Measurements from ENCODE around the gene SENP1. TPM values are rescaled to one million over a fixed set of nuclear protein-coding genes. Genes with fewer than 3 reads are reported as not detected.

Gene SENP1
- total RNA-seq, 1 experiment from 2014 or later = 24.5 TPM

- no peaks in the 10 kb centered on the region for H3K36me3 Mint-ChIP-seq (ENCODE audit: insufficient read depth, unreplicated experiment)
- TF ChIP-seq CTCF (IDR thresholded peaks at IDR 0.05; ENCODE audit: unreplicated experiment) = no peak
- BruUV-seq (replicated peaks) = no TSS peak
- no peak overlapping the region for H3K4me3 Mint-ChIP-seq (ENCODE audit: unreplicated experiment)
- intact Hi-C loops (cut with micrococcal nuclease) = no loop called here
- POLR2A ChIA-PET = no interaction called here
- no peaks in the 10 kb centered on the region for H3K4me1 Mint-ChIP-seq (ENCODE audit: insufficient read depth, unreplicated experiment)
- no peak overlapping the region for H3K27ac Mint-ChIP-seq (ENCODE audit: low read depth, unreplicated experiment)
- no peaks in the 10 kb centered on the region for H3K9me3 Mint-ChIP-seq (ENCODE audit: unreplicated experiment)
- CTCF ChIA-PET = interaction anchor here (0.6 kb wide), 2 partner anchors 13 to 513 kb away, joined by 3 to 4 read pairs; no protein-coding TSS in a partner anchor
- no peak for DNase-seq (ENCODE audit: unreplicated experiment)
- H3K27me3 Mint-ChIP-seq (ENCODE audit: insufficient read depth, unreplicated experiment) = no peaks in the 10 kb centered on the region
These were observed 77.1 kb downstream of the SENP1 start for GRCh38 chr12:48028541-48029431.

- Mint-ChIP-seq H3K9me3 (ENCODE audit: unreplicated experiment) (no peaks in the 10 kb centered on the region), H3K4me1 (ENCODE audit: insufficient read depth, unreplicated experiment) (no peaks in the 10 kb centered on the region), H3K4me3 (ENCODE audit: unreplicated experiment) (no peak overlapping the region), H3K27me3 (ENCODE audit: insufficient read depth, unreplicated experiment) (peaks cover 5% of the 10 kb centered on the region), H3K36me3 (ENCODE audit: insufficient read depth, unreplicated experiment) (no peaks in the 10 kb centered on the region), H3K27ac (ENCODE audit: low read depth, unreplicated experiment) (no peak overlapping the region)
- POLR2A ChIA-PET = no interaction called here
- DNase-seq (ENCODE audit: unreplicated experiment) = no peak
- no peak for TF ChIP-seq CTCF (IDR thresholded peaks at IDR 0.05; ENCODE audit: unreplicated experiment)
- intact Hi-C loops (cut with micrococcal nuclease) = no loop called here
- BruUV-seq (replicated peaks) = no TSS peak
- CTCF ChIA-PET = interaction anchor here (0.6 kb wide), 1 partner anchor 65 kb away, joined by 3 read pairs; no protein-coding TSS in a partner anchor
These were observed 78.5 kb downstream of the SENP1 start for GRCh38 chr12:48027183-48028002.

GRCh38 chr12:48026060-48026827 lies 79.6 kb downstream of the SENP1 start:
- no peak overlapping the region for H3K4me3 Mint-ChIP-seq (ENCODE audit: unreplicated experiment)
- H3K27me3 Mint-ChIP-seq (ENCODE audit: insufficient read depth, unreplicated experiment) = peaks cover 10% of the 10 kb centered on the region
- H3K9me3 Mint-ChIP-seq (ENCODE audit: unreplicated experiment) = no peaks in the 10 kb centered on the region
- BruUV-seq (replicated peaks) = no TSS peak
- intact Hi-C loops (cut with micrococcal nuclease) = no loop called here
- POLR2A ChIA-PET = no interaction called here
- no peak for DNase-seq (ENCODE audit: unreplicated experiment)
- no peaks in the 10 kb centered on the region for H3K36me3 Mint-ChIP-seq (ENCODE audit: insufficient read depth, unreplicated experiment)
- TF ChIP-seq CTCF (IDR thresholded peaks at IDR 0.05; ENCODE audit: unreplicated experiment) = no peak
- CTCF ChIA-PET = interaction anchor here (0.6 kb wide), 1 partner anchor 64 kb away, joined by 3 read pairs; no protein-coding TSS in a partner anchor
- H3K4me1 Mint-ChIP-seq (ENCODE audit: insufficient read depth, unreplicated experiment) = peaks cover 6% of the 10 kb centered on the region
- H3K27ac Mint-ChIP-seq (ENCODE audit: low read depth, unreplicated experiment) = no peak overlapping the region

All from MCF 10A (cell line).